ENCODE measurements around the gene BCORL1.

DNA sequence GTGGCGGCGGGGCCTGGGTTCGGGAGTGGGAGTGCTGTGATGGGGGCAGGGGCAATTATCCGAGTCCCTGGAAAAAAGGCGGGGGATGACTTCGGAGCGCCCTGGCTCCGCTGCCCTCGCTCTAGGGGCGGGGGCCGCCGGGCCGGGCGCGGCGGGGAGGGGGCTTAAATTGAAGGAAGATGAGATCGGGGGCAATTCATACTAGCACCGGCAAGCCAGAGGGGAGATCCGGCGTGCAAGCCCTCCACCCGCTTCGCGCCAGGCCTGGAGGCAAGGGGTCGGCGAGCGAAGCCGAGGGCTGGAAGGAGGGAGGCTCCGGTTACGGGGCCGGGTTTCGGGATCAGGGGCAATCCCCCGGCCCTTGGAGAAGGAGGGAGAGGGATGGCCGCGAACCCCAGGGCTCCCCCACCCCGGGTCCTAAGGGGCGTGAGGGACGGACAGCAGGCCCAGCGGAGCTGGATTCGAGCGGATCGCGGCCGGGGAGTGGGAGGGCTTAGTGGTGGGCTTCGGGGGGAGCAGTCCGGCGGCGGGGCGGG, 1.2 kb downstream of the BCORL1 start:
- TF ChIP-seq, protein P1, sequence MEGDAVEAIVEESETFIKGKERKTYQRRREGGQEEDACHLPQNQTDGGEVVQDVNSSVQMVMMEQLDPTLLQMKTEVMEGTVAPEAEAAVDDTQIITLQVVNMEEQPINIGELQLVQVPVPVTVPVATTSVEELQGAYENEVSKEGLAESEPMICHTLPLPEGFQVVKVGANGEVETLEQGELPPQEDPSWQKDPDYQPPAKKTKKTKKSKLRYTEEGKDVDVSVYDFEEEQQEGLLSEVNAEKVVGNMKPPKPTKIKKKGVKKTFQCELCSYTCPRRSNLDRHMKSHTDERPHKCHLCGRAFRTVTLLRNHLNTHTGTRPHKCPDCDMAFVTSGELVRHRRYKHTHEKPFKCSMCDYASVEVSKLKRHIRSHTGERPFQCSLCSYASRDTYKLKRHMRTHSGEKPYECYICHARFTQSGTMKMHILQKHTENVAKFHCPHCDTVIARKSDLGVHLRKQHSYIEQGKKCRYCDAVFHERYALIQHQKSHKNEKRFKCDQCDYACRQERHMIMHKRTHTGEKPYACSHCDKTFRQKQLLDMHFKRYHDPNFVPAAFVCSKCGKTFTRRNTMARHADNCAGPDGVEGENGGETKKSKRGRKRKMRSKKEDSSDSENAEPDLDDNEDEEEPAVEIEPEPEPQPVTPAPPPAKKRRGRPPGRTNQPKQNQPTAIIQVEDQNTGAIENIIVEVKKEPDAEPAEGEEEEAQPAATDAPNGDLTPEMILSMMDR (IDR thresholded peaks at IDR 0.05; ENCODE audit: insufficient read depth, low read depth, low read length) = no peak
- no peak for TF ChIP-seq EZH2 (IDR thresholded peaks at IDR 0.05; ENCODE audit: insufficient read depth, low read length)

Measured in astrocyte (in vitro differentiated cells and primary cell).